NOMO-1 treated with dmso at 0.1 percent for 144 hours (cell line): Measurements from ENCODE around the gene EDA.
A peak's percentile ranks its signal among the peaks of the same experiment; 100 is the strongest.

Experiments used
- DNase-seq: peaks from one replicate; lab custom pipeline; 2025; ENCODE audit not compliant: unreplicated experiment; lab: John Stamatoyannopoulos, UW

The EDA gene

DNA sequence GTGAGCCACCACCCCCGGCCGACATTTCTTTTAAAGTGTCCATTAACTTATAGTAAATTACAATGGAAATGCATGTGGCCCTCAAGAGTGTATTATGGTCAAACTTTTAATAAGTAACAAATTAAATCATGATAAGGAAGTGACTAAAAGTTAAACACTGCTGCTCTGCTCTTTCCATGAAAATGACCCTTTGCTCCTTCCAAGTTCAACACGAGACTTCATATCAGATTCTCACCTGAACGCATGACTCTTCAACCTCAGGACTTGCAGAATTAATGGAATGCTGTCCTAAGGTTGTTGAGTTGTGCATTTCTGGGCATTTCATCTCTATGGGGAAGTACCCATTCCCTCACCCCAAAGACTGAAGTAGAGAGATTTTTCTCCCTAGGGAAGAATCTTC is 406.7 kb downstream of the EDA start:
- DNase-seq = no peak

DNA sequence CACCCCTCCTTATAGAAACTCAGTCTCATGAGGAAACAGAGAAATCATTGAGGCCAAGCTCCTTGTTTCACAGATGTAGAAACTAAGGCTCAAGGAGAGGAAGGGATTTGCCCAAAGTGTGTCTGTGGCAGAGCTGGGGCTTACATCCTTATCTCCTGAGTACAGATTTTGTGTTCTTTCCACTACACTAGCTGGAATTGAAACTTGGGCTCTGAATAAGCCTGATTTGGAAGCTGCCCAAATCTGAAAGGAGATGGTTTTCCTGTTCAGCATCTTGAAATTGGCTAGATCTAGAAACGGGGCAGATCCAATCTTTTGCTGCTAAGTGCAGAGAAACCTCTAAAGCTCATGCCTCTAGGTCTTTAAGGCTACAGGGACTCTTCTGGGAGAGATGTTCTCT is 409.6 kb downstream of the EDA start:
- DNase-seq = no peak

DNA sequence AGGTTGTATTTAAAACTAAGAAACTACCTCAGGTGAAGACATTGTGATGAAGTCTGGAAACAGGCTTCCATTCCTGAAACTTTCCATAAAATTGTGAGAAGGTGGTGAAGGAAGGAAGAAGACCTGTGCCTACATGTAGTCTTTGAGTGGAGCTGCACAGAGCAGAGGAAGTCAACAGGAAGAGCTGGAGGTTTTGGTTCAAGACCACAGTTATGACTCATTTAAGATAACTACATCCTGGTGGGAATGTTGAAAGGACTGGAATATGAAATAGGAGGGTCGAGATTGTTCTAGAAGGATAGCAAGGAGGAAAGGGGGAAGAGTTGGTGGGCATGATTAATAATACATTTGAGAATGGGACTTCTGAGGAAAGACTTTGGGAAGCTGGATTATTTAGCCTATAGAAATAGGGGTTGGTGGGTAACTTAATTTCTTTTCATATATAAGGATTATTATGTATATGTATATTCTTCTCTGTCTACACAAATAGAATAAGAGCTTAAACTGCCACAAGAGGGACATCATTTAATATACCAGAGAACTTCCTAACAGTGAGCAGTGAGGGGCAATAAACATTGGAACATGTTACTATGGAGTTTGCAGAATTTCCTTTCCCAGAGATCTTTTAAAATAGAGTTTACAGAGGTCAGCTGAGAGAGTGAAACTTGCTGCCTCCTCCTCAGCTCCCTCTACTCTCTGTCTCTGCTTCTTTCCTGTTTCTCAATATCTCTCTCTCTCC is 410.4 kb downstream of the EDA start:
- DNase-seq = no peak

DNA sequence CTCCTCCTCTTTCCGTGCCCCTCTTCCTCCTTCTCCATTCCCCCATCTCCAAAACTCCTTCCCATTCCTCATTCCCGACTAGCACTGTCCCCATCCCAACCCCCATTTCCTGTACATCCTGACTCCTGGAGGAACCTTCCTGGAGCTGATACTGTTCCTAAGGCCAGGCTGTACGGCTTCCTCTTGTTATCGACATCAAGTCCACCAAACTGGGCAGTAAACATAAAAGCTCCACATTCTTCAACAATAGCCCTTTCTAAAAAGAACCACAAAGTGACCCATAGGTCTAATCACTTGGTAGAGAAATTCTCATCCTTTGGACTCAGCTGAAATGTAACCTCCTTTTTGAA is 410.9 kb downstream of the EDA start:
- DNase-seq = no peak

DNA sequence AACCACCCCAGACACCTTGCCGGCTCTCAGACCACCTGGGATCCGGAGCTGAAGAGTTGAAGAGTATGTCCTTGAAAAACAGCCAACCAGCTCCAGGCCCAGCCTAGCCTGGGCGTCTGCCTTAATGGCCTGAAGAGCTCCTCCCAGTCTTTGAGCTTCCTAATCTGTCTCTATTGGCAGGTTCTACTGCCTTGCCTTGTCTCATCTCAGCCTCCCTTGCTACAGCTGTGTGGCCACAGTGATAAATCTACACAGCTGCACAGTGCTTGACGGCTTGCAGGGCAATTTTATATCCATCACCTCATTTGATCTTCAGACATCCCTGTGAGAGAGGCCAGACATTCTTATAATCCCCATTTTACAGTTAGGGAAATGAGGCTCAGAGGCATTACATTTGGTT is 413.9 kb downstream of the EDA start:
- DNase-seq = no peak

DNA sequence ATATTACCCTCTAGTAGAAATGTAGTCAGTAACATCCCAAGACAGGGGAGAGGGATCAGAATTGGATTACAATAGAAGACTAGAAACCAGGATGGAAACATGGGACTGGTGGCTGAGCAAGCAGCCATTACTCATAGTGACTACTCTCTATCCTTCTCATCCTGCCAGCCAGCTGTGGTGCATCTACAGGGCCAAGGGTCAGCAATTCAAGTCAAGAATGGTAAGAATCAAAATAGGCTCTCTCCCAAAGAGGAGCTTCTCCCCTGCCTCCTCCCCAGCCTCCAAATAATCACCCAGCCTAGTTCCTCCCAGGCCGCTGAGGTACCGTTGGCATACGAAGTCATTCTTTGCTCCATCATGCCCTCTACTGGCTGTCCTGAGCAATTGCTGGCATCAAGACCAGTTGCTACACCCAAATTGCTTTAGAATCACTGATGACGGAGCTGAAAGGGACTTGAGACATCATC is 414.4 kb downstream of the EDA start:
- DNase-seq = peak; percentile 33

DNA sequence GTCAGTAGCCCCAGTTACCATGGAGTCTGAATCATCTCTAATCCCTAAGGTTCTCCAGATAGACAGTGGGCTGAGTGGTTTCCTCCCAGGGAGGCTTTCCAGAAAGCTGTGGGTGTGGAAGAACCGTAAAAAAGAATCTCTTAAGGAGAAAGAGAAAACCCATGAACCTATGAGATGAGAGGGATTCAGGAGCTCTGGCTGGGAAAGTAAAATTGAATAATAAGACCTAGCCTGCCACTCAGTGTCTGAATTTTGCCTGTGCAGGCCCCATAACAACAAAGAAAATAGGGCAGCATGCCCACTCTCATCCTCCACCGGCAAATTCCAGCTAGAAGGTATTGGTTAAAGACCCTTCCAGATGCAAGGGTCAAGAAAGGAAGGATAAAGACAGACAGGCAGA is 416.9 kb downstream of the EDA start:
- DNase-seq = no peak

DNA sequence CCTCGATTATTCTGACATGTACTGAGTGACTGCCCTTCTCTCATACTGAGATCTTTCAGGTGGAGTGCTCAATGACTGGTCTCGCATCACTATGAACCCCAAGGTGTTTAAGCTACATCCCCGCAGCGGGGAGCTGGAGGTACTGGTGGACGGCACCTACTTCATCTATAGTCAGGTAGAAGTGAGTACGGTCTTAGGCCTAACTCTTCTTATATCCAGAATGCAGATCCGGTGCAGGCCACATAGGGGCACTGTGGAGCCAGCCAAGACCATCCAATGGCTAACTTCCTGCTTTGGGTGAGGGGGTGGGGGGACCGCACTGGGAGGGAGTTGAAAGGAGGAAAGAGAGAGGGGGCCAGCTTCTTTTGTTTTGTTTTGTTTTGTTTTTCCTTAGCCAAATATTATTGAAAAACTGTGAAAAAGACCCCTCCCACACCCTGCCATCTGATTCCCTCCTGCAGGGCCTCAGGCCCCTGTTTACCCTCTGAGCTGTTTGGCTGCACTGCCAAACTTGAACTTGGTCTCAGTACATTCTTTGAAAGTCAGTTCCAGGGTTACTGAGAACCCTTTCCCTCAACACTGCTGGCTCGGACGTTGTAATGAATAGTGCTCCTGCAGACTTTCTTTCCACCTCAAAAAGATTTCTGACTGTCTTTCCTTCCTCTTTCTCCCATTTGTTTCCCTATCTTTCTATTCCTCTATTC is 417.6 kb downstream of the EDA start:
- DNase-seq = no peak

DNA sequence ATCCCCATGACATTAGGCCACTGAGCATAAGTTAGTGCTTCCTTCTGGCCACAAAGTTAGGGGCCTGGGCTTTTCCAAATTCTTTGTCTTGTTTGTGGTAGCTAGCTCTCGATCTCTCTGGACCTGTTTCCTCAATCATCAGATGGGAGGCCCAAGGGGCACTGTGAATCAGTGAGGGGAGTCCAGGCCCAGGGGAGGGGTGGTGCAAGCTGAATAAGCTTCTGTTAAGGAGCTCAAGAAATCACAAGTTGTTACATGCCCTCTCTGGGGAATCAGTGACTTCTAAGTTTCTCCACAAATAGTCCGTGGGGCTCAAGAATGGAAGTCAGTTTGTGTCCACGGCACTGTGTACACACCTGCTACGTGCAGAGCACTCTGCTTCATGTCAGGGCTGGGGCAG is 418.7 kb downstream of the EDA start:
- DNase-seq = no peak

DNA sequence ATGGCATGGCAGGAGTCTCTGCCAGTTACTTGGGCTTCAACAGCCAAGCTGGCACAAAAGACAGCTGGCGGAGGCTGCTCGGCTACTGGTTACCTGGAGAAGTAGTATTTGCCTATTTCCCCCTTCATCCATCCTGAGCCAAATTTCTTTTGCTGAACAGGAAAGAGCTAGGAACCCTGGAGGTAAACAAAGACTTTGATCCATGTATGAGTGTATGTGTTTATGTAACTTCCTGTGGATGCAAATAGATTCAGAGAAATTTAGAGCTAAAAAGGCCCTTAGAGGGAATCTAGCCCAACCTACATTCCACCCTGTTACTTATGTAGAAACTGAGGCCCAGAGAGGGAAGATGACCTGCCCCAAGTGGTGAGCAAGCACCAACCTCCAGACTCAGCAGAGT is 422.6 kb downstream of the EDA start:
- no peak for DNase-seq

DNA sequence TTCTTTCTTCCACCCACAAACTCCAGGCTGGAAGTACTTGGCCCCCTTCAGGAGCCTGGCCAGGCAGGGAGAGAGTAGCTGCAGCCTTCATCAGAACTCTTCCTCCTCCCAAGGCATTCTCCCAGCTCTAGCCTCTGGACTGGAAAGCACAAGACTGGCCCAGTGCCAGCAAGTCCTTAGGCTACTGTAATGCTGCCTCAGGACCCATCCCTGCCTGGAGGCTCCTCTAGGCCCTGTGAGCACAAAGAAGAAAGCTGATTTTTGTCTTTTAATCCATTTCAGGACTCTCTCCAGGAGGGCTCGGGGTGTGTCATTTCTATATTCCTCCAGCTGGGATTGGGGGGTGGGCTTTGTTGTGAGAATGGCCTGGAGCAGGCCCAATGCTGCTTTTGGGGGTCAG is 423.0 kb downstream of the EDA start:
- no peak for DNase-seq

DNA sequence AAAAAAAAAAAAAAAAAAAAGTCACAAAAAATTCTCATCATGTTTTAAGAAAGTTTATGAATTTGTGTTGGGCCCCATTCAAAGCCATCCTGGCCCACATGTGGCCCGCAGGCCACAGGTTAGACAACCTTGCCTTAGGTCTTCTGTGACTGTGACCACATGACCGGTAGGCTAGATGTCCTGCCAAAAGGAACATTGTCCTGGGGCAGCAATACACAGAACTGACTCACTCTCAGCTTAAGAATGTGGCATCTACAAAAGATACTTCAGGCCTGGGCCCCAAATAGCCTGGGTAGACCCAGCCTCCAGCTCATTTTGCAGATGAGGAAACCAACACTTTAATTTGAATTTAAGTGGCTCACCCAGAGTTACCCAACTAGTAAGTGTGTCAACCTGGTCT is 423.8 kb downstream of the EDA start:
- no peak for DNase-seq

DNA sequence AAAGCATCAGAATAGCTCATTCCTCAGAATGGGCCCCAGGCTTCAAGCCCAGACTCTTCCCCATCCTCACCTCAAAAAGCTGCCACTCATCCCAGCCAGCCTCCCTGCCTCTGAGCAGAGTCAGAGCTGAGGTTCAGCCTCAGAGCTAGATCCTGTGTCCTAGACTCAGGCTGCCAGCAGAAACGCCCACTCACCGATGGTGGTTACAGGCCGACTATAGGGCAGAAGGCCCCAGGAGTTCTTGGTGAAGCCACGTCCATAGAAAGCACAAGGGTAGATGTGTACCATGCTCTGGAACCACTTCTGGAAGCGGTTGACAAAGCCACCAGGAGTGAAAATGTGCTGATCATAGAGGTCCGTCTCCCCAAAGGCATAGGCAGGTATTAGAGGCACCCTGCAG is 426.1 kb downstream of the EDA start:
- DNase-seq = no peak

DNA sequence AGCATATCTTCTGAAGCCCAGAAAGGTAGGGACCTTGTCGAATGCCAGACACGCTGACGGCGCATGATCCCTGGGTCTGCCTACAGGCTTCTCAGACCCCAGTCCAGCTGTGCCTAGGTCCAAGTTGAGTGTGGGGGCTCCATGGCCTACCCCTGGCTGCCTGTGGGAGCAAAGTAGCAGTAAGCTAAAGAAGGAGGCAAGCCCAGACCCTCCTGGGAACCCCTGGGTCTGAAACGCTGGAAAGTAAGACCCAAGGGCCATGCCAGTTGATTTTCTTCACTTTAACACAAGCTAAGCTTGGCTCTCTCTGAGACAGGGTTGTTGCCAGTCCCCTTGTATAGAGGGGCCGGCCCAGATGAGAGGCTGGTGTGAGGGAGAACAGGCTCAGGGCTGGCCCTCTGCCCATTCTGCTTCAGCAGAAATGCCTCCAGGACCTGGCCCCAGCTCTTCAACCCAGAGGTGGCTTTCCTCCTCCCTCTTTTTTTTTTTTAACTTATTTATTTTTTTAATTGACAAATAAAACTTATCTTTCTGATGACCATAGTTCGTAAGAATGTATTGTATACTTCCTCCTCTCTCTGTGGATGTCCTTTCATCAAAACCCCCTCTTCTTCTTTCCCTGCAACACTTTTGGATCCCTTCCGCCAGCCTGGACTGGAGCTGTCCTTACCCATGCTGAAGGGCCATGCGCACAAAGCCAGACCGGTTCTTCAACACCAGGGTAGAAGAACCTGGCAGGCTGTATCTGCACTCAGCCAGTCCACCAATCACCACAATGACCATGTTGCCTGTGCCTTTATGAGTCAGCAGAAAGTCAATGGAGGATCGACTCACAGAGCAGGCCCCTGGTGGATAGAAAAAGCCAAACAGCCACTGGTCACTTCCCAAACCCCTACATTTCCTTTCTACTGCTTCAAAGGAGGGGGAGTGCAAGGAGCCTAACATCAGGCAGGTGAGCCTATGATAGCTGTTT is 426.8 kb downstream of the EDA start:
- no peak for DNase-seq

DNA sequence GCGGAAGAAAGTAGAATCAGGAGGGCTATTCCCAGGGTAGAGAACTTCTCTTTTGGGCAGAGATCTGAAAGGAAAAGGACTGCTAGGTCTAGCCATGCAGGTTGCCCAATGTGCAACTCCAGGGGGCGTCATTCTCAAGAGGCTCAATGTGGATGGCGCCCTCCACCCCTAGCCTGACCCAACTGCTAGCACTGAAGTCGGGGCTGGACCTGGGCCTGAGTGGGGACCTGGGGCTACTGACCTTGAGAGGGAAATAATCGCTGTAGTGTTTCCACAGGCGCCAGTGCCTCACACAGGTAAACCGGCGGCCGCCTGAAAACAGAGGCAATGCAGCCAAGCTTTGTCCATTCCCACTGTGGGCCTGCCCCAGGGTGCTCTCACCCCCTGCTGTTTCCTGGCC is 427.8 kb downstream of the EDA start:
- no peak for DNase-seq

DNA sequence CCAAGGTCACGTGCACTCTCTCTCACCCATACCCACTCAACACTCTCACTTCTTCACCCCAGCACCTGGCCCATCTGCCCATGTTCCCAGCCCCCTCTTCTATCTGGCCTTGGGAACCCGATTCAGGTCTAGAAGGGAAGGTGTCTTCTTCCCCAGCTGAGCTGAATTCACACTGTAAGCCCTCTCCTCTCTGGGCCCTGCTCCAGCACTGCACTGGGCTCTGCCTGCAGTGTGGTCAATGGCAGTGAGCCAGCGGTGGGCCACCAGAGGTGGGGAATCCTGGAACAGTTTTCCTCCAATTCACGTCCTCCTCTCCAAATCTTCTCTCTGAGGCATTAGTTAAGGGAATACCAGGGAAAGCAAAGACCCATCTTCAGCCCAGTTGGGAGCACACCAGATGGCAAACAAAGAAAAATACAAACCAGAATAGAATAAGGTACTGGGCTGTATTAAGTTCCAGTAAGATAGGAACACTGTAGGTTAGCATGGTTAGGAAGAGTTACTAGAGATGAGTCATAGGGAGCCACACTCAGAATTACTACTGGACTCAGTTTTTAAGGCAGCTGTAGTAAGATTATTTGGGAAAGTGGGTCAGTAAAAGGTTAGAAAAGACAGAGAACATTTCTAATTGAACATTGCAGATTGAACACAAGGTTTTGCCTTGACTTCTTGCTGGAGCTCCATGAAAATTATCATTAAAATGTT is 428.8 kb downstream of the EDA start:
- DNase-seq = no peak

DNA sequence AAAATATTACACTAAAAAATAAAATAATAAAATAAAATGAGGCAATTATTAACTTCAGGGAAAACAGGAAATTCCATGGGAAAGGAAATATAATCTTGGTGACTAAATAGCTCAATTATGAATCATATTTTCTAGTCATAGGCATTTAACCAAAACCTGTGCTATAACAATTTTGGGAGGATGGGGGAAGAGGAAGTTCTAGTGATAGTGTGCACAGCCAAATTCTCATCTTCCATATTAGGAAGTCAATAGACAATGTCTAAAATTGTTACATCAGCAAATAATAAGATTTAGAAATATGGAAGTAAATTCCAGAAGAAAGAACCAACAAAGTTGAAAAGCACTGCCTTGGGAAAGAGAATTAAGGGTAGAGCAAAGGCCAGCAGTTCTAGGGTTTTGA is 431.1 kb downstream of the EDA start:
- DNase-seq = no peak

DNA sequence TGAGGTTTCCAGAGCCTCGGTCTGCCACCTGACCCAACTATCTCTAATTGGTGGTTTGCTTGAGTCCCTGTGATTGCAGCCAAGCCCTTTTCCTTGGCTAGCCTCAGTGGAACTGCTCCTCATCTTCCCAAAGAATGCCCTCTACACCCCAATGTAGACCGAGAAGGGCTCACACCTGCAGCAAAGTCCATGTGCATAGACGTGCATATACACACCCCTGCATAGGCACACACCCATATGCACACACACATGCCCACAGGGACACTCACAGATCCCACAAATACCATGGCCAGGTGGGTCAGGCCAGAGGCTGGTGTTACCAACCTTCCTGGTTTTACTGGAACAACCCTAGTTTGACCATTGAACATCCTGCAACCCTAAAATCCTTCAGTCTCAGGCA is 433.5 kb downstream of the EDA start:
- DNase-seq = no peak

DNA sequence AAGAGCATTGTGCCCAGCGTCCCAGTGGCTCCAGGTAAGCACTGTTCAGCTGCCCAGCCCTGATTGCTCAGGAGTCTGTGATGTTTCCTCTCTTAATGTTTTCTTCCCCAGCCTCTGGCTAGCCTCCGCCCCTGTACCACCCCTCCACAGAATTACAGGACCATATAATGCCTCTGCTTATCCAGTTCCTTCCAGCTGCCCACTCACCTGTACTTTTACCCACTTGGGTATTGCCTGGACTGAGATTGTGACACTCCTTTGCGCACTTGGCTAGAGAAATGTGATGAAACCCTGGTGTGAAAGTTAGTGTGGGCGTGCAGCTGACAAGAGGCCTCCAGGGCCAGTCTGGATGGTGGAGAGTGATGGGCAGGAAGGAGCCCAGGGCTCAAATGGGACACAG is 434.0 kb downstream of the EDA start, which contains the start of gene AWAT2:
TSS of gene AWAT2 (minus strand) at position 14 of the 400 bp plus-strand sequence. CDS start at position 8, 6 bp downstream.
- no peak for DNase-seq

DNA sequence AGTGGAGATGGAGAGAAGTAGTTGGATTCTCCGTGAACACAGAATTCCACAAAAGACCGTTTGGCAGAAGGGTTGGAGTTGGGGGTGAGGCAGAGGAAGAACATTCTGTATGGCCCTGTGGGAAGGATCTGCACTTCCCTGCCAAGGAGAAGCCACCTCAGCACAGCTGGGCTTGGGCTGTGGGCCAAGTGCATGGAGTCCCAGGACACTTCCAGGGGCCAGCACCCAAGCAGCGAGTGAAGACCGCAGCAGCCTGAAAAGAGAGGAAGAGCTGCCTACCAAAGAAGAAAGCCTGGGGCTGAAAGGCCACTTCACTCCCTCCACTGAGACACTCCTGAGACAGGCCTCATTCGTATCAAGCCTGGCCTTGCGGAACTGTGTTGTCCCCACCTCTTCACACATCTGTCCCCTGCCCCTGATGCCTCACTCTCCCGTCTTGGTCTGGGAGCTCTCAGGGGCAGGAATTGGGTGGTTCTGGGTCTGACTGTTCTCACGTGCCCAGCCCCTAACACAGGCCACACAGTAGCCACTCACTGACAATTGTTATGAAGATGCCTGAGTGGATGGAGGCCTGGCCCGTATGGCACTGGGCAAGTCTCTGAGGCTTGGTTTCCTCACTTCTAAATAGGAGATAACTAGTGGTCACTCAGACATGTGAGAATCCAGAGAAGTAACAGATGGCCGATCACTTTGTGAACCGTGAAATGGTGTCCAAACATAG is 437.1 kb downstream of the EDA start:
- no peak for DNase-seq
